HL-60 (cell line): ENCODE measurements around the gene TSPAN15.

Source experiments
- CTCF ChIP-seq: IDR thresholded peaks from one replicate; pipeline ENCODE4 v1.5.1; 2011; ENCODE audit warnings: low read length, control low read depth, inconsistent platforms; ENCODE audit not compliant: insufficient read depth
- GABPA ChIP-seq: IDR thresholded peaks from 2 replicates; pipeline ENCODE4 v1.6.1; 2012; ENCODE audit warnings: low read depth
- POLR2AphosphoS5 ChIP-seq: IDR thresholded peaks from 2 replicates; pipeline ENCODE4 v1.6.1; 2012; ENCODE audit warnings: low read depth
- SPI1 ChIP-seq: IDR thresholded peaks from 2 replicates; pipeline ENCODE4 v1.6.1; 2012; ENCODE audit warnings: low read depth, mild to moderate bottlenecking, borderline replicate concordance

- TF ChIP-seq POLR2AphosphoS5, result no peak
- TF ChIP-seq CTCF, result no peak
- TF ChIP-seq GABPA, result no peak
- no peak for TF ChIP-seq SPI1
Measured at GRCh38 chr10:69445041-69445440, 6.2 kb upstream of the TSPAN15 start.
